Breast epithelium (tissue), 3 donors: ENCODE data around the gene ROR1.

Source experiments
- POLR2A ChIP-seq: fragments of 450-650 bp; IDR thresholded peaks from one replicate; pipeline ENCODE4 v1.6.1; 2016; ENCODE audit warnings: antibody characterized with exemption, mild to moderate bottlenecking, moderate library complexity
- TF ChIP-seq, protein P1 (sequence below), 3 donors: fragments of 450-650 bp; IDR thresholded peaks; one replicate each; pipeline ENCODE4 v1.5.1; 2016 to 2017; ENCODE audit warnings: antibody characterized with exemption in 3 of 3, mild to moderate bottlenecking in 3 of 3, moderate library complexity in 3 of 3

DNA sequence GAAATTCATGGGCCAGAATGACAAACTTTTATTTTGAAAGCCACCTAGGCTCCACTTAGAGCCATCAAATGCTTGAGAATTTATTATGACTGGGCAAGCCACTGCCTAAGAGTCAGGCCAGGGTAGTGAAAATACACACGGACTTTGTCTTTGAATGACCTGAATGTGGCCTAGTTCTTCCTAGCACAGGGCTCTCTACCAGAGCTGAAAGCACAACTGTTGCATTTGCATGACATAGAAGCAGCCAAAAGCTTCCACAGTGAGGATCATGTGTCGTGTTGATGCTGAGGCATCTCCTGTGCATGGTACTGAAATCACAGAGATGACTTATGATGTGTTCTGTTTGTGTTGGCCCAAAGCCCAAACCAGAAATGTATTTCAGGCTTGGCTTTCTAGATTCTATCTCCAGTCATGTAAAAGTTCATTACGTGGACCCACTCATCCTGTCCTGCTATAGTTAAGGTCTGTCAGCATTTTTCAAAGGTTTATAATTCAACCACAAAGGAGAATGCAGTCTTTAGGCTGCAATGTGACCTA lies 265.6 kb downstream of the ROR1 start:
- no peak for TF ChIP-seq POLR2A
- TF ChIP-seq, protein P1, sequence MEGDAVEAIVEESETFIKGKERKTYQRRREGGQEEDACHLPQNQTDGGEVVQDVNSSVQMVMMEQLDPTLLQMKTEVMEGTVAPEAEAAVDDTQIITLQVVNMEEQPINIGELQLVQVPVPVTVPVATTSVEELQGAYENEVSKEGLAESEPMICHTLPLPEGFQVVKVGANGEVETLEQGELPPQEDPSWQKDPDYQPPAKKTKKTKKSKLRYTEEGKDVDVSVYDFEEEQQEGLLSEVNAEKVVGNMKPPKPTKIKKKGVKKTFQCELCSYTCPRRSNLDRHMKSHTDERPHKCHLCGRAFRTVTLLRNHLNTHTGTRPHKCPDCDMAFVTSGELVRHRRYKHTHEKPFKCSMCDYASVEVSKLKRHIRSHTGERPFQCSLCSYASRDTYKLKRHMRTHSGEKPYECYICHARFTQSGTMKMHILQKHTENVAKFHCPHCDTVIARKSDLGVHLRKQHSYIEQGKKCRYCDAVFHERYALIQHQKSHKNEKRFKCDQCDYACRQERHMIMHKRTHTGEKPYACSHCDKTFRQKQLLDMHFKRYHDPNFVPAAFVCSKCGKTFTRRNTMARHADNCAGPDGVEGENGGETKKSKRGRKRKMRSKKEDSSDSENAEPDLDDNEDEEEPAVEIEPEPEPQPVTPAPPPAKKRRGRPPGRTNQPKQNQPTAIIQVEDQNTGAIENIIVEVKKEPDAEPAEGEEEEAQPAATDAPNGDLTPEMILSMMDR (IDR thresholded peaks at IDR 0.05): no peak
